GM13977 (cell line): ENCODE data around the gene DIPK1B.
"Not testable (repeated sequence)": the region's sequence is repeated elsewhere in the genome, so short reads cannot be mapped to it uniquely, and the experiment has no call there.

Experiments
- DNase-seq: peaks from one replicate; pipeline ENCODE4 v3.0.0; 2012; ENCODE audit warnings: low spot score
- CTCF ChIP-seq: IDR thresholded peaks from 2 replicates; pipeline ENCODE4 v1.5.1; 2012; ENCODE audit warnings: mild to moderate bottlenecking, control low read depth; ENCODE audit not compliant: insufficient read depth; ENCODE audit errors: extremely low read depth, missing control alignments
- in situ Hi-C: fragments of 300-500 bp; cut with MboI; formaldehyde crosslinking; loops from one replicate; pipeline ENCODE4 v1.12.0; 2022; ENCODE audit warnings: low sequenced_read_pairs, low pct_unique_long_range_greater_than_20kb, mixed read lengths, inconsistent platforms; ENCODE audit not compliant: unreplicated experiment

Gene DIPK1B

GRCh38 chr9:136700304-136700703 is 12.1 kb upstream of the DIPK1B start:
- in situ Hi-C loops: no loop called here
- TF ChIP-seq CTCF: no peak

GRCh38 chr9:136700959-136701667 is 11.3 kb upstream of the DIPK1B start:
- in situ Hi-C loops: no loop called here
- TF ChIP-seq CTCF: no peak
- DNase-seq: peak; percentile 84

More at GRCh38 chr9:136700304-136700703, 12.1 kb upstream of the DIPK1B start:
- DNase-seq: no peak

- TF ChIP-seq CTCF: no peak
- DNase-seq: no peak
- in situ Hi-C loops: no loop called here
Observed at GRCh38 chr9:136701668-136702053, 10.7 kb upstream of the DIPK1B start.

GRCh38 chr9:136703276-136703860 is 9.0 kb upstream of the DIPK1B start:
- in situ Hi-C loops: no loop called here
- no peak for TF ChIP-seq CTCF
- DNase-seq: no peak

- DNase-seq, in situ Hi-C loops: not testable (repeated sequence)
Observed at GRCh38 chr9:136704741-136705140, 7.6 kb upstream of the DIPK1B start.

GRCh38 chr9:136705564-136705963 is 6.8 kb upstream of the DIPK1B start:
- in situ Hi-C loops: no loop called here
- no peak for DNase-seq
- TF ChIP-seq CTCF: no peak

GRCh38 chr9:136707011-136707410 is 5.4 kb upstream of the DIPK1B start:
- no peak for DNase-seq
- TF ChIP-seq CTCF: no peak
- in situ Hi-C loops: no loop called here
